HTERT RPE-1 (cell line): ENCODE results near the gene SIN3A.
"Not testable (repeated sequence)": the region's sequence is repeated elsewhere in the genome, so short reads cannot be mapped to it uniquely, and the experiment has no call there.

Experiments
- in situ Hi-C: fragments of 300-500 bp; cut with MboI; formaldehyde crosslinking; loops from 4 replicates; pipeline ENCODE4 v1.14.3; 2020; ENCODE audit warnings: low sequenced_read_pairs

Gene SIN3A

GRCh38 chr15:75358771-75359536, 92.5 kb downstream of the SIN3A start:
- in situ Hi-C loops = no loop called here

GRCh38 chr15:75357976-75358673, 93.4 kb downstream of the SIN3A start:
- in situ Hi-C loops = no loop called here

GRCh38 chr15:75356517-75356916, 95.0 kb downstream of the SIN3A start:
- in situ Hi-C loops = no loop called here

GRCh38 chr15:75356006-75356405, 95.5 kb downstream of the SIN3A start:
- in situ Hi-C loops = no loop called here

- in situ Hi-C loops = no loop called here
These were observed 96.1 kb downstream of the SIN3A start for GRCh38 chr15:75355369-75355768.

- in situ Hi-C loops = no loop called here
These were observed 97.0 kb downstream of the SIN3A start for GRCh38 chr15:75354454-75354853.

GRCh38 chr15:75353604-75354003, 97.9 kb downstream of the SIN3A start:
- in situ Hi-C loops = no loop called here

GRCh38 chr15:75352186-75353080, 99.1 kb downstream of the SIN3A start:
- in situ Hi-C loops = no loop called here

- in situ Hi-C loops = no loop called here
These were observed 100.7 kb downstream of the SIN3A start for GRCh38 chr15:75350601-75351361.

- in situ Hi-C loops = no loop called here
These were observed 101.5 kb downstream of the SIN3A start for GRCh38 chr15:75349851-75350588.

- in situ Hi-C loops = not testable (repeated sequence)
These were observed 102.2 kb downstream of the SIN3A start for GRCh38 chr15:75349351-75349669.

- in situ Hi-C loops = no loop called here
These were observed 102.7 kb downstream of the SIN3A start for GRCh38 chr15:75348562-75349350.

- in situ Hi-C loops = no loop called here
These were observed 103.4 kb downstream of the SIN3A start for GRCh38 chr15:75348034-75348561.

GRCh38 chr15:75347222-75348033, 104.1 kb downstream of the SIN3A start:
- in situ Hi-C loops = no loop called here

- in situ Hi-C loops = no loop called here
These were observed 104.7 kb downstream of the SIN3A start, which contains the start of gene NEIL1 for GRCh38 chr15:75346796-75347221. Gene NEIL1 (plus strand): TSS chr15:75347039. CDS start chr15:75348906, 1,867 bp downstream.

GRCh38 chr15:75343953-75344352, 107.5 kb downstream of the SIN3A start:
- in situ Hi-C loops = not testable (repeated sequence)

GRCh38 chr15:75342221-75342620, 109.3 kb downstream of the SIN3A start:
- in situ Hi-C loops = no loop called here
